Measurements from ENCODE around the gene CELF5.
A peak's percentile ranks its signal among the peaks of the same experiment; 100 is the strongest.
"Not testable (repeated sequence)": the region's sequence is repeated elsewhere in the genome, so short reads cannot be mapped to it uniquely, and the experiment has no call there.

CELF5 gene

GRCh38 chr19:3207461-3208242 is 16.8 kb upstream of the CELF5 start:
- DNase-seq (ENCODE audit: low read depth in 2 of 2), result no peak

GRCh38 chr19:3208317-3209207 is 15.9 kb upstream of the CELF5 start:
- no peak for DNase-seq (ENCODE audit: low read depth in 2 of 2)

GRCh38 chr19:3210347-3211017 is 14.0 kb upstream of the CELF5 start:
- DNase-seq (ENCODE audit: low read depth in 2 of 2), result peak; percentile 54 to 71

- no peak for DNase-seq (ENCODE audit: low read depth in 2 of 2)
Observed at GRCh38 chr19:3211191-3211590, 13.3 kb upstream of the CELF5 start.

- no peak for DNase-seq (ENCODE audit: low read depth in 2 of 2)
Observed at GRCh38 chr19:3213159-3213558, 11.3 kb upstream of the CELF5 start.

GRCh38 chr19:3216874-3217273 is 7.6 kb upstream of the CELF5 start:
- DNase-seq (ENCODE audit: low read depth in 2 of 2), result no peak

GRCh38 chr19:3220576-3220975 is 3.9 kb upstream of the CELF5 start:
- DNase-seq (ENCODE audit: low read depth in 2 of 2), result no peak

- DNase-seq (ENCODE audit: low read depth in 2 of 2), result not testable (repeated sequence)
Observed at GRCh38 chr19:3221576-3221975, 2.9 kb upstream of the CELF5 start.

GRCh38 chr19:3222709-3223108 is 1.8 kb upstream of the CELF5 start:
- no peak for DNase-seq (ENCODE audit: low read depth in 2 of 2)

- DNase-seq (ENCODE audit: low read depth in 2 of 2), result no peak
Observed at GRCh38 chr19:3225169-3225485, 666 bp downstream of the CELF5 start.

GRCh38 chr19:3225677-3226093 is 1.2 kb downstream of the CELF5 start:
- DNase-seq (ENCODE audit: low read depth in 2 of 2), result no peak

GRCh38 chr19:3227054-3227626 is 2.7 kb downstream of the CELF5 start:
- no peak for DNase-seq (ENCODE audit: low read depth in 2 of 2)

GRCh38 chr19:3229346-3229743 is 4.9 kb downstream of the CELF5 start:
- DNase-seq (ENCODE audit: low read depth in 2 of 2), result no peak

- DNase-seq (ENCODE audit: low read depth in 2 of 2), result no peak
Observed at GRCh38 chr19:3229888-3230496, 5.5 kb downstream of the CELF5 start.

- no peak for DNase-seq (ENCODE audit: low read depth in 2 of 2)
Observed at GRCh38 chr19:3231288-3231687, 6.8 kb downstream of the CELF5 start.

- no peak for DNase-seq (ENCODE audit: low read depth in 2 of 2)
Observed at GRCh38 chr19:3233116-3233515, 8.7 kb downstream of the CELF5 start.

- no peak for DNase-seq (ENCODE audit: low read depth in 2 of 2)
Observed at GRCh38 chr19:3233831-3234230, 9.4 kb downstream of the CELF5 start.

- DNase-seq (ENCODE audit: low read depth in 2 of 2), result no peak
Observed at GRCh38 chr19:3234800-3235199, 10.3 kb downstream of the CELF5 start.

GRCh38 chr19:3235604-3236003 is 11.1 kb downstream of the CELF5 start:
- not testable (repeated sequence) for DNase-seq (ENCODE audit: low read depth in 2 of 2)

- no peak for DNase-seq (ENCODE audit: low read depth in 2 of 2)
Observed at GRCh38 chr19:3236272-3236671, 11.8 kb downstream of the CELF5 start.

GRCh38 chr19:3238066-3238561 is 13.7 kb downstream of the CELF5 start:
- no peak for DNase-seq (ENCODE audit: low read depth in 2 of 2)

GRCh38 chr19:3239367-3239766 is 14.9 kb downstream of the CELF5 start:
- no peak for DNase-seq (ENCODE audit: low read depth in 2 of 2)

All from stimulated activated CD4-positive, alpha-beta T cell treated with anti-CD3 and anti-CD28 coated beads, Interleukin-15, amount 100 ng/mL, for 48 hours (primary cell).